Activated CD4-positive, alpha-beta memory T cell treated with anti-CD3 and anti-CD28 coated beads for 36 hours (primary cell): ENCODE measurements around the gene ATP5F1E. TPM values are rescaled to one million over a fixed set of nuclear protein-coding genes. Genes with fewer than 3 reads are reported as not detected.

Experiments used
- CTCF ChIA-PET: fragments of 350-600 bp; sonication (Branson Sonifier 250); formaldehyde crosslinking; loops from one replicate; lab custom pipeline; 2021; ENCODE audit warnings: antibody characterized with exemption, inconsistent platforms; lab: Charles Lee
- POLR2A ChIA-PET: fragments of 350-600 bp; sonication (Branson Sonifier 250); formaldehyde crosslinking; loops from one replicate; lab custom pipeline; 2021; ENCODE audit warnings: antibody characterized with exemption; lab: Charles Lee
- DNase-seq: peaks from one replicate; pipeline ENCODE4 v3.0.0-alpha.2; 2020
- H3K27ac Mint-ChIP-seq: one replicate; pipeline ENCODE4 v1.8.0; 2021; ENCODE audit warnings: mixed read lengths
- H3K27me3 Mint-ChIP-seq: one replicate; pipeline ENCODE4 v1.8.0; 2021; ENCODE audit warnings: mixed read lengths
- H3K36me3 Mint-ChIP-seq: one replicate; pipeline ENCODE4 v1.8.0; 2021; ENCODE audit warnings: mixed read lengths
- H3K4me1 Mint-ChIP-seq: one replicate; pipeline ENCODE4 v1.8.0; 2021; ENCODE audit warnings: low read depth, mixed read lengths
- H3K4me3 Mint-ChIP-seq: one replicate; pipeline ENCODE4 v1.8.0; 2021; ENCODE audit warnings: mild to moderate bottlenecking, mixed read lengths
- H3K9me3 Mint-ChIP-seq: one replicate; pipeline ENCODE4 v1.8.0; 2021; ENCODE audit warnings: mixed read lengths
- intact Hi-C: fragments of 100-400 bp; cut with micrococcal nuclease; formaldehyde crosslinking; loops from one replicate; pipeline ENCODE4 v1.15.1; 2023
- total RNA-seq, 2 experiments: library from RNA; stranded (reverse); gene quantifications; one replicate each; pipeline ENCODE4 v1.2.3, GENCODE V29; 2021

The ATP5F1E gene
- total RNA-seq, 2 experiments from 2014 or later: 82.2 to 90.4 TPM

GRCh38 chr20:59003836-59004492 is 28.2 kb downstream of the ATP5F1E start:
- DNase-seq: no peak
- Mint-ChIP-seq H3K27ac (peak overlapping the region; percentile 82), H3K9me3 (no peaks in the 10 kb centered on the region), H3K27me3 (no peaks in the 10 kb centered on the region), H3K36me3 (peaks cover 9% of the 10 kb centered on the region), H3K4me3 (peak overlapping the region; percentile 14), H3K4me1 (peaks cover 29% of the 10 kb centered on the region)
- intact Hi-C loops: no loop called here
- ChIA-PET POLR2A (interaction anchor here (1.6 kb wide), 1 partner anchor 21 kb away, joined by 6 read pairs; no protein-coding TSS in a partner anchor), CTCF (no interaction called here)

GRCh38 chr20:59002874-59003399 is 29.2 kb downstream of the ATP5F1E start:
- no peaks in the 10 kb centered on the region for H3K9me3 Mint-ChIP-seq
- H3K4me1 Mint-ChIP-seq: peaks cover 29% of the 10 kb centered on the region
- POLR2A ChIA-PET: interaction anchor here (0.7 kb wide), 1 partner anchor 13 kb away, joined by 3 read pairs; no protein-coding TSS in a partner anchor
- CTCF ChIA-PET: no interaction called here
- H3K27me3 Mint-ChIP-seq: no peaks in the 10 kb centered on the region
- DNase-seq: no peak
- no peak overlapping the region for H3K4me3 Mint-ChIP-seq
- H3K36me3 Mint-ChIP-seq: peaks cover 9% of the 10 kb centered on the region
- intact Hi-C loops: no loop called here
- H3K27ac Mint-ChIP-seq: no peak overlapping the region

DNA sequence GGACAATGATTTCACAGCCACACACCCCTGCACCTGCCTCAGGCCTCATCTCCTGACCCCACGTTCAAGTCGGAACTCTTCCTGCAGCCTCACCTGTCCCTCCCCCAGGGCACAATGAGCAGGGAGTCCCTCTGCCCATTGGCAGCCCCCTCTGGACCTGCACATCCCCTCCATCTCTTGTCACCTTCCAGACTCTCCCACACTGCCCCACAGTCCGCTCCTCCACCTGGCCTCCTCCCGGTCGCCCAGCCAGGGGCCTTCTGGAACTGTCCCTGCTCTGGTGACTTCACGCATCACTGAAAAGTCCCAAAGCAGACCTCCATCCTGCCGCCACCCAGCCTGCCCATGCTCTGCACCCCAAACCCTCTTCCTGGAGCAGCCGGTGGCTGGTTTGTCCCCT is 29.7 kb downstream of the ATP5F1E start:
- DNase-seq: no peak
- Mint-ChIP-seq H3K4me3 (no peak overlapping the region), H3K4me1 (peaks cover 27% of the 10 kb centered on the region), H3K27me3 (no peaks in the 10 kb centered on the region), H3K9me3 (no peaks in the 10 kb centered on the region), H3K27ac (no peak overlapping the region), H3K36me3 (peaks cover 13% of the 10 kb centered on the region)
- CTCF ChIA-PET: no interaction called here
- POLR2A ChIA-PET: interaction anchor here (0.7 kb wide), 1 partner anchor 12 kb away, joined by 3 read pairs; no protein-coding TSS in a partner anchor
- intact Hi-C loops: no loop called here

DNA sequence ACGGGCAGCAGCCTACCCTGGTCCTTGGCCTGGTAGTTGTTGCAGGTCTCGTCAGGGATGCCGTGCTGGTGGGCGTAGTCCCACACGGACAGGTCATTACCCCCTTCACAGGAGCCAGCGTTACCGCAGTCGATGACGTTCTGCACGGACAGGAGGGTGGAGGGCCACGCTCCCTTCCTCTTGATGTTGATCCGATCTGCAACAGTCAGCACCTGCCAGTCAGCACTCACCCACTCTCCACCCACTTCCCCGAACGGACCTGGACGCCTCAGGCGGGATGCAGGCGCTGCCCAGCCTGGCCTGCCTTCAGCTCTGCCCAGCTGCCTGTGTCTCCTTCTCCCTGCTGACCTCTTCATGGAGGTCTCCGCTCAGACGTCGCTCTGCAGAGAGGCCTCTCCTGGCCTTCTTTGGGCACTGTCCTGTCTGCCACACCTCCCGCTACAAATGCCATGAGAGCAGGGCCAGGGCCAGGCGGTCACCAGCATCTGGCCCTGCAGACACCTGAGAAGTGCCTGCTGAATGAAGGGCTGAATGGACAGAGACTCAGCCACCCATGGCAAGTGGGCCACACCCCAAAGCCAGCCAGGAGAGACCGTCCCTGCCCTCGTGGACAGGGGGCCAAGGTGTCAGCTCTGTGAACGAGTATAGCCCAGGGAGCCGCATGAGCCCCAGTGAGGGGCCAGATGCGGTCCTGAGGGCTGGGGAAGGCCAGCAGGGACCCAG is 30.5 kb downstream of the ATP5F1E start:
- CTCF ChIA-PET: interaction anchor here (1.5 kb wide), 1 partner anchor 10 kb away, joined by 3 read pairs; no protein-coding TSS in a partner anchor
- no peaks in the 10 kb centered on the region for H3K27me3 Mint-ChIP-seq
- DNase-seq: no peak
- intact Hi-C loops: no loop called here
- H3K4me3 Mint-ChIP-seq: no peak overlapping the region
- no peaks in the 10 kb centered on the region for H3K9me3 Mint-ChIP-seq
- POLR2A ChIA-PET: no interaction called here
- H3K27ac Mint-ChIP-seq: no peak overlapping the region
- H3K4me1 Mint-ChIP-seq: peaks cover 27% of the 10 kb centered on the region
- peaks cover 18% of the 10 kb centered on the region for H3K36me3 Mint-ChIP-seq

DNA sequence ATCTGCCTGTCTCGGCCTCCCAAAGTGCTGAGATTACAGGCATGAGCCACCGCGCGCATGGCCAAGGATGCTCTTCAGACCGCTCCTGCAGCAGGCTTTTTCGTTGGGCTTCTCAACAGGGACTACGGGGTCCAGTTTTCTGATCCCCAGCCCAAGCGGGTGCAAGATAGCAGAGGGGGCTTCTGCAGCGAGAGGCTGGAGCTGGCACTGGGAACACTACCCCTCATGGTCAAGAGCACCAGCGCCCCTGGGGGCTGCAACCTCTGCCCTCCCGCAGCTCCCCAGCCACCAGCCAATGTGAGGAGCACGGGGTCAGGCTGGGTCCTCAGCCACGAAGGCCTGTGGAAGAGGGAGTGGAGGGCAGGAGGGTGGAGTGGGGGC is 31.1 kb downstream of the ATP5F1E start:
- Mint-ChIP-seq H3K4me1 (peaks cover 27% of the 10 kb centered on the region), H3K4me3 (no peak overlapping the region), H3K36me3 (peaks cover 24% of the 10 kb centered on the region), H3K27ac (no peak overlapping the region), H3K9me3 (no peaks in the 10 kb centered on the region), H3K27me3 (no peaks in the 10 kb centered on the region)
- ChIA-PET CTCF (interaction anchor here (1.5 kb wide), 1 partner anchor 9 kb away, joined by 3 read pairs; no protein-coding TSS in a partner anchor), POLR2A (no interaction called here)
- intact Hi-C loops: no loop called here
- DNase-seq: no peak

DNA sequence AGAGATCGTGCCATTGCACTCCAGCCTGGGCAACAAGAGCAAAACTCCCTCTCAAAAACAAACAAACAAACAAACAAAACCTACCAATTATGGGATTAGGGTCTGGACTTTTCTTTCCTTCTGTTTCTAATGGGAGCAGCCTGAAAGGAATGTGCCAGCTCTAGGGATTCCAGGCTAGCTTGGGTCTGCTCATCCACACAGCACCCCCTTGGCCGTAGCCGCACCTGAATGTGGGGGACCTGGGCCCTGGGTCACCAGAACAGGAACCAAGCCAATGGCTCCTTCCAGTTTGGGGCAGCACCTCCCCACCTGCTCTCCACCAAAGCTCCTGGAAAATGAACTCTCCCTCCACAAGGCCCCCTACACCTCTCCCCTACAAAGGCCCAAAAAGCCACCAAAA is 31.8 kb downstream of the ATP5F1E start:
- Mint-ChIP-seq H3K9me3 (no peaks in the 10 kb centered on the region), H3K4me1 (peaks cover 20% of the 10 kb centered on the region), H3K4me3 (no peak overlapping the region), H3K36me3 (peaks cover 31% of the 10 kb centered on the region), H3K27ac (no peak overlapping the region), H3K27me3 (no peaks in the 10 kb centered on the region)
- ChIA-PET CTCF (interaction anchor here (0.6 to 1.5 kb wide), 2 partner anchors 9 to 133 kb away, joined by 3 read pairs; no protein-coding TSS in a partner anchor), POLR2A (interaction anchor here (0.7 kb wide), 1 partner anchor 88 kb away, joined by 4 read pairs; no protein-coding TSS in a partner anchor)
- DNase-seq: no peak
- intact Hi-C loops: no loop called here

DNA sequence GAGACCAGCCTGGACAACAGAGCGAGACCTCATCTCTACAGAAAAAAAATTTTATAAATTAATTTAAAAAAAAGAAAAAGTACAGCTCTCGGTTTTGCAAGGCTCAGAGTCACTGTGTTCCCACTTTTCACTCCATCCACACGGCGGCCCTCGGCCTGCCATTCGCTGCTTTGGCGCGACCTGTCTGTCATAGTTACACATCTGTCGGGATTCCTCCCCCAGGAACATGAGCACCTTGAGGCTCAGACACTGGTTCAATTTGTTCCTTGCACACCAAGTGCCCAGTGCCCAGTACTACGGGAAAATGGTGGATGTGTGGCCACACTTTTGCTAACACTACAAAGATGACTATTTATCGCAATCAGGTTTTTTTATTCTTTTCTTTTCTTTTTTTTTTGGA is 33.5 kb downstream of the ATP5F1E start:
- H3K27ac Mint-ChIP-seq: no peak overlapping the region
- H3K4me1 Mint-ChIP-seq: peaks cover 4% of the 10 kb centered on the region
- intact Hi-C loops: no loop called here
- no peaks in the 10 kb centered on the region for H3K9me3 Mint-ChIP-seq
- H3K27me3 Mint-ChIP-seq: no peaks in the 10 kb centered on the region
- H3K36me3 Mint-ChIP-seq: peaks cover 32% of the 10 kb centered on the region
- no peak for DNase-seq
- CTCF ChIA-PET: no interaction called here
- no peak overlapping the region for H3K4me3 Mint-ChIP-seq
- POLR2A ChIA-PET: no interaction called here

DNA sequence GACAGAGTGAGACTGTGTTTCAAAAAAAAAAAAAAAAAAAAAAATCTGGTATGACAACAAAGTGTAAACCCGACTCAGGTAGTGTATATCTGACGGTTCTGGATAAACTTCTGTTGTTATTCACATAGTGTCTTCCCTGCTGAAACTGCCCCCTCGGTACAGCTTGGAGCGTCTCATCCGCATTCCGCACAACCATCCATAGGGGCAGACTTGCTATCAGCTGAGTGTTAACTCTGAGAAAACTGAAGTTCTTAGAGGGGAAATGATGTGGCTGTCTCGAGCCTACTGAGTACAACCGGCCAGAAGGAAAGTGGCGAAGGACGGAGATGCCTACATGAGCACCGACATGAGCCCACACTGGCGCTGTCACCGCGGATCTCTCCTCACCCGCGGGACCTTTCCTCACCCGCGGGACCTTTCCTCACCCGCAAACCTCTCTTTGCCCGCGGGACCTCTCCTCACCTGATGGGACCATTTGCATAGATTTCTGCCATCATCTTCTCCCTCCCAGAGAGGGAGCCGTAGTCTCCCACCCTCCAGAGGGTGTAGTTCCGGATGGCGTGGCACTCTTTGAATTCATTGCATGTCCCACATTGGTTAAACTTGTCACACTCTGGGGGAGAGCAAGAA is 34.9 kb downstream of the ATP5F1E start:
- Mint-ChIP-seq H3K4me1 (no peaks in the 10 kb centered on the region), H3K4me3 (no peak overlapping the region), H3K27me3 (no peaks in the 10 kb centered on the region), H3K27ac (no peak overlapping the region), H3K36me3 (peaks cover 43% of the 10 kb centered on the region), H3K9me3 (no peaks in the 10 kb centered on the region)
- ChIA-PET CTCF (no interaction called here), POLR2A (interaction anchor here (1.5 kb wide), 1 partner anchor 15 kb away, joined by 7 read pairs; no protein-coding TSS in a partner anchor)
- intact Hi-C loops: no loop called here
- no peak for DNase-seq

GRCh38 chr20:58996226-58996611 is 35.9 kb downstream of the ATP5F1E start:
- no peak for DNase-seq
- Mint-ChIP-seq H3K27ac (no peak overlapping the region), H3K36me3 (peaks cover 49% of the 10 kb centered on the region), H3K9me3 (no peaks in the 10 kb centered on the region), H3K4me1 (no peaks in the 10 kb centered on the region), H3K4me3 (no peak overlapping the region), H3K27me3 (no peaks in the 10 kb centered on the region)
- CTCF ChIA-PET: no interaction called here
- intact Hi-C loops: no loop called here
- POLR2A ChIA-PET: interaction anchor here (1.0 to 1.5 kb wide), 3 partner anchors 11 to 14 kb away, joined by 3 to 7 read pairs (median 4); no protein-coding TSS in a partner anchor

DNA sequence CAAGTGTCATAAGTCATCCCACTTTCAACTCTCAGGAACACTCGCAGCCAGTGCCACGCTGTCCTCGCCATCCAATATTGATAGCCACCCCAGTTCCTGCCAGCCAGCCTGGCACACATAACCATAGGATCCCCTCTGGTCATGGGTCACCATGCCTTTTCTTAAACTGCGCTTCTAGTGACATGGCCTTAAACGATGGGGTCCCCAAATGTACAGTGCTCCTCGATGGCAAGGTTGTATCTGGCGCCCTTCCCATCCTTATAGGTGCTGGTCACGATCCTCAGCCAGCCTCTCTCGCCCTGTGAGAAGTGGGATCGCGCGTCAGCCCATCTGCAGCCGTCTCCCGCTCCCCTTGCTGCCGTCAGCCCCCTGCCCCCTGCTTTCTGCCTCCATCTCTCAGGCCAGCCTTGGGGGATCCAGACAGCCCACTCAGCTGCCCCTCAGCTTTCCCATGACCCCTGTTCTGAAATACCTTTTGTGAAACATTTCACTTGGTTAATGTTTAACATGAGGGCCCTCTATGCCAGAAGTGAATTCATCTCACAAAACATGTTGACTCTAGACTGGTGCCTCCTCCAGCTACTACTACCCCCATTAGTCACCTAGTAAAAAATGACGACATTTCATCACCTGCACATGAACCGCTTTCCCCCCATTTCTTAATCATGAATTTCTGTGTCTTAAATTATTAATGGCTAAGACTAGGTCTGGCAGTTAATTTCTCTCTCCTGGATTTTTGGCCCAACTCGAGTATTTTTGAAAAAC is 36.5 kb downstream of the ATP5F1E start:
- no peak for DNase-seq
- ChIA-PET CTCF (no interaction called here), POLR2A (interaction anchor here (0.6 to 1.5 kb wide), 4 partner anchors 11 to 75 kb away, joined by 3 to 7 read pairs (median 4); no protein-coding TSS in a partner anchor)
- H3K4me1 Mint-ChIP-seq: no peaks in the 10 kb centered on the region
- H3K27ac Mint-ChIP-seq: peak overlapping the region; percentile 40
- no peaks in the 10 kb centered on the region for H3K9me3 Mint-ChIP-seq
- H3K36me3 Mint-ChIP-seq: peaks cover 55% of the 10 kb centered on the region
- intact Hi-C loops: no loop called here
- no peaks in the 10 kb centered on the region for H3K27me3 Mint-ChIP-seq
- peak overlapping the region; percentile 40 for H3K4me3 Mint-ChIP-seq

- Mint-ChIP-seq H3K4me1 (no peaks in the 10 kb centered on the region), H3K4me3 (no peak overlapping the region), H3K27ac (no peak overlapping the region), H3K27me3 (no peaks in the 10 kb centered on the region), H3K36me3 (peaks cover 60% of the 10 kb centered on the region), H3K9me3 (no peaks in the 10 kb centered on the region)
- no peak for DNase-seq
- intact Hi-C loops: no loop called here
- POLR2A ChIA-PET: no interaction called here
- CTCF ChIA-PET: no interaction called here
Measured at GRCh38 chr20:58994390-58995159, 37.6 kb downstream of the ATP5F1E start.
